ENCODE data around the gene TXNDC12.

GRCh38 chr1:51997974-51998382 is 57.0 kb downstream of the TXNDC12 start:
- TF ChIP-seq CTCF (IDR thresholded peaks at IDR 0.05) (no peak), POLR2A (IDR thresholded peaks at IDR 0.05) (no peak)
